Astrocyte (in vitro differentiated cells and primary cell): ENCODE data around the gene PATJ. TPM values are rescaled to one million over a fixed set of nuclear protein-coding genes. Genes with fewer than 3 reads are reported as not detected.

ENCODE experiments used
- DNase-seq: peaks from one replicate; pipeline ENCODE4 v3.0.0-alpha.2; 2010; ENCODE audit warnings: low read depth
- FAIRE-seq: peaks from 2 replicates; lab custom pipeline; 2011; peaks lifted over from hg19 to GRCh38; lab: Jason Lieb, UNC
- H2AFZ ChIP-seq: 2 replicates; pipeline ENCODE4 v1.6.0; 2012; ENCODE audit warnings: low read depth, low read length, inconsistent platforms
- H3K27ac ChIP-seq: 2 replicates; pipeline ENCODE4 v1.5.1; 2011; ENCODE audit warnings: low read depth, low read length, inconsistent platforms
- H3K27me3 ChIP-seq: 2 replicates; pipeline ENCODE4 v1.6.0; 2011; ENCODE audit warnings: low read length, inconsistent platforms; ENCODE audit not compliant: insufficient read depth
- H3K36me3 ChIP-seq: 2 replicates; pipeline ENCODE4 v1.5.1; 2011; ENCODE audit warnings: low read length, inconsistent platforms; ENCODE audit not compliant: insufficient read depth
- H3K4me1 ChIP-seq: 2 replicates; pipeline ENCODE4 v1.5.1; 2011; ENCODE audit warnings: low read length, inconsistent platforms; ENCODE audit not compliant: insufficient read depth
- H3K4me2 ChIP-seq: 2 replicates; pipeline ENCODE4 v1.6.0; 2012; ENCODE audit warnings: low read length, inconsistent platforms
- H3K4me3 ChIP-seq: 2 replicates; pipeline ENCODE4 v1.5.1; 2011; ENCODE audit warnings: low read depth, mild to moderate bottlenecking, low read length, inconsistent platforms; ENCODE audit not compliant: insufficient read depth
- H3K79me2 ChIP-seq: 2 replicates; pipeline ENCODE4 v1.6.0; 2012; ENCODE audit warnings: mild to moderate bottlenecking, low read length, inconsistent platforms; ENCODE audit not compliant: insufficient read depth
- H3K9ac ChIP-seq: 2 replicates; pipeline ENCODE4 v1.6.0; 2012; ENCODE audit warnings: mild to moderate bottlenecking, low read length, inconsistent platforms
- H3K9me3 ChIP-seq: 2 replicates; pipeline ENCODE4 v1.5.1; 2012; ENCODE audit warnings: low read depth, mild to moderate bottlenecking, low read length, inconsistent platforms; ENCODE audit not compliant: insufficient read depth
- H4K20me1 ChIP-seq: 2 replicates; pipeline ENCODE4 v1.6.0; 2012; ENCODE audit warnings: low read length, inconsistent platforms; ENCODE audit not compliant: insufficient read depth
- H3K27ac Mint-ChIP-seq: one replicate; pipeline ENCODE4 v1.8.0; 2021; ENCODE audit warnings: mild to moderate bottlenecking, mixed read lengths; ENCODE audit not compliant: unreplicated experiment
- H3K27me3 Mint-ChIP-seq: one replicate; pipeline ENCODE4 v1.8.0; 2021; ENCODE audit warnings: low read depth, mixed read lengths; ENCODE audit not compliant: unreplicated experiment
- H3K36me3 Mint-ChIP-seq: one replicate; pipeline ENCODE4 v1.8.0; 2021; ENCODE audit warnings: low read depth, mixed read lengths; ENCODE audit not compliant: unreplicated experiment
- H3K4me1 Mint-ChIP-seq: one replicate; pipeline ENCODE4 v1.8.0; 2021; ENCODE audit warnings: low read depth, mixed read lengths; ENCODE audit not compliant: unreplicated experiment
- H3K4me3 Mint-ChIP-seq: one replicate; pipeline ENCODE4 v1.8.0; 2021; ENCODE audit warnings: mild to moderate bottlenecking, moderate library complexity, mixed read lengths; ENCODE audit not compliant: unreplicated experiment
- H3K9me3 Mint-ChIP-seq: one replicate; pipeline ENCODE4 v1.8.0; 2021; ENCODE audit warnings: mild to moderate bottlenecking, mixed read lengths; ENCODE audit not compliant: unreplicated experiment
- CTCF ChIP-seq: IDR thresholded peaks from 2 replicates; pipeline ENCODE4 v1.5.1; 2011; ENCODE audit warnings: low read depth, mild to moderate bottlenecking, inconsistent platforms, low read length, moderate library complexity; ENCODE audit not compliant: insufficient read depth
- EZH2 ChIP-seq: IDR thresholded peaks from 2 replicates; pipeline ENCODE4 v1.6.1; 2012; ENCODE audit warnings: mild to moderate bottlenecking, low read length, inconsistent platforms; ENCODE audit not compliant: insufficient read depth
- total RNA-seq: library from RNA; stranded (reverse); gene quantifications from 2 replicates; pipeline ENCODE4 v1.2.1, GENCODE V29; 2021

Gene PATJ
- total RNA-seq, 1 donor from 2014 or later, result 11.0 TPM

- TF ChIP-seq EZH2 (no peak), CTCF (no peak)
- H3K4me2 ChIP-seq, result no peak overlapping the region
- no peaks in the 10 kb centered on the region for H4K20me1 ChIP-seq
- no peaks in the 10 kb centered on the region for H3K36me3 ChIP-seq
- no peak overlapping the region for H3K4me3 Mint-ChIP-seq
- no peaks in the 10 kb centered on the region for H3K27me3 Mint-ChIP-seq
- H3K27ac Mint-ChIP-seq, result no peak overlapping the region
- FAIRE-seq, result no peak
- no peak overlapping the region for H3K27ac ChIP-seq
- DNase-seq, result no peak
- H3K4me3 ChIP-seq, result no peak overlapping the region
- no peaks in the 10 kb centered on the region for H3K27me3 ChIP-seq
- H3K9ac ChIP-seq, result no peak overlapping the region
- no peaks in the 10 kb centered on the region for H3K36me3 Mint-ChIP-seq
- H3K79me2 ChIP-seq, result no peaks in the 10 kb centered on the region
- peaks cover 3% of the 10 kb centered on the region for H3K4me1 ChIP-seq
- no peak overlapping the region for H2AFZ ChIP-seq
- H3K9me3 Mint-ChIP-seq, result no peaks in the 10 kb centered on the region
- H3K9me3 ChIP-seq, result no peaks in the 10 kb centered on the region
- peaks cover 12% of the 10 kb centered on the region for H3K4me1 Mint-ChIP-seq
These were observed 250.0 kb downstream of the PATJ start for GRCh38 chr1:61992257-61992656.

GRCh38 chr1:61993331-61993961 is 251.2 kb downstream of the PATJ start:
- DNase-seq (peak; percentile 9), FAIRE-seq (no peak)
- peak overlapping the region; percentile 24 for H3K4me2 ChIP-seq
- H3K27ac ChIP-seq, result peak overlapping the region; percentile 8
- H3K9ac ChIP-seq, result no peak overlapping the region
- TF ChIP-seq EZH2 (no peak), CTCF (no peak)
- no peaks in the 10 kb centered on the region for H4K20me1 ChIP-seq
- Mint-ChIP-seq H3K27ac (peak overlapping the region; percentile 59), H3K36me3 (no peaks in the 10 kb centered on the region), H3K9me3 (no peaks in the 10 kb centered on the region), H3K27me3 (no peaks in the 10 kb centered on the region), H3K4me3 (no peak overlapping the region), H3K4me1 (peaks cover 12% of the 10 kb centered on the region)
- H2AFZ ChIP-seq, result no peak overlapping the region
- H3K27me3 ChIP-seq, result no peaks in the 10 kb centered on the region
- no peaks in the 10 kb centered on the region for H3K36me3 ChIP-seq
- no peaks in the 10 kb centered on the region for H3K9me3 ChIP-seq
- peaks cover 3% of the 10 kb centered on the region for H3K4me1 ChIP-seq
- no peak overlapping the region for H3K4me3 ChIP-seq
- H3K79me2 ChIP-seq, result no peaks in the 10 kb centered on the region

GRCh38 chr1:61995641-61996040 is 253.4 kb downstream of the PATJ start:
- Histone ChIP-seq H3K79me2 (no peaks in the 10 kb centered on the region), H3K4me3 (no peak overlapping the region), H3K4me1 (peaks cover 3% of the 10 kb centered on the region), H2AFZ (no peak overlapping the region), H3K4me2 (no peak overlapping the region), H3K9ac (no peak overlapping the region), H3K36me3 (no peaks in the 10 kb centered on the region), H3K27me3 (no peaks in the 10 kb centered on the region), H3K27ac (no peak overlapping the region), H3K9me3 (no peaks in the 10 kb centered on the region), H4K20me1 (no peaks in the 10 kb centered on the region)
- FAIRE-seq (no peak), DNase-seq (no peak)
- H3K27me3 Mint-ChIP-seq, result no peaks in the 10 kb centered on the region
- H3K27ac Mint-ChIP-seq, result no peak overlapping the region
- peaks cover 12% of the 10 kb centered on the region for H3K4me1 Mint-ChIP-seq
- no peaks in the 10 kb centered on the region for H3K9me3 Mint-ChIP-seq
- H3K4me3 Mint-ChIP-seq, result no peak overlapping the region
- no peaks in the 10 kb centered on the region for H3K36me3 Mint-ChIP-seq
- TF ChIP-seq EZH2, result no peak
- TF ChIP-seq CTCF, result no peak
